HFF-Myc (cell line): ENCODE measurements around the gene ENO4.

Source experiments
- DNase-seq: peaks from one replicate; pipeline ENCODE4 v3.0.0-alpha.2; 2011; ENCODE audit warnings: low read depth; ENCODE audit errors: extremely low read depth
- H3K4me3 ChIP-seq: replicated peaks from 2 replicates; pipeline ENCODE4 v1.5.1; 2011; ENCODE audit warnings: low read depth, mild to moderate bottlenecking, control low read depth, low read length
- CTCF ChIP-seq: IDR thresholded peaks from 2 replicates; pipeline ENCODE4 v1.5.1; 2012; ENCODE audit warnings: mild to moderate bottlenecking, low read depth, low read length, control low read depth; ENCODE audit errors: missing control alignments

ENO4 gene

GRCh38 chr10:116917481-116917880 lies 68.2 kb downstream of the ENO4 start:
- no peak overlapping the region for H3K4me3 ChIP-seq
- no peak for TF ChIP-seq CTCF
- DNase-seq = no peak

- no peak for TF ChIP-seq CTCF
- no peak for DNase-seq
These were observed 69.3 kb downstream of the ENO4 start for GRCh38 chr10:116918583-116918982.

GRCh38 chr10:116919164-116919563 lies 69.9 kb downstream of the ENO4 start:
- H3K4me3 ChIP-seq = no peak overlapping the region
- TF ChIP-seq CTCF = no peak
- no peak for DNase-seq

More at GRCh38 chr10:116918583-116918982, 69.3 kb downstream of the ENO4 start:
- H3K4me3 ChIP-seq = no peak overlapping the region

- TF ChIP-seq CTCF = no peak
- no peak overlapping the region for H3K4me3 ChIP-seq
- no peak for DNase-seq
These were observed 70.4 kb downstream of the ENO4 start for GRCh38 chr10:116919706-116920105.

- no peak for TF ChIP-seq CTCF
- no peak for DNase-seq
- no peak overlapping the region for H3K4me3 ChIP-seq
These were observed 75.8 kb downstream of the ENO4 start for GRCh38 chr10:116925056-116925455.

- TF ChIP-seq CTCF = no peak
- H3K4me3 ChIP-seq = no peak overlapping the region
- no peak for DNase-seq
These were observed 77.1 kb downstream of the ENO4 start for GRCh38 chr10:116926426-116926825.

- TF ChIP-seq CTCF = no peak
- no peak overlapping the region for H3K4me3 ChIP-seq
- no peak for DNase-seq
These were observed 82.5 kb downstream of the ENO4 start for GRCh38 chr10:116931806-116932205.
